Measurements from ENCODE around the gene LSP1.

Gene LSP1

GRCh38 chr11:1823376-1824220, 29.3 kb upstream of the LSP1 start:
- no peak overlapping the region for H3K4me3 ChIP-seq (ENCODE audit: low read length)
- no peak for DNase-seq (ENCODE audit: low read depth, low spot score)

- DNase-seq (ENCODE audit: low read depth, low spot score), result no peak
- no peak overlapping the region for H3K4me3 ChIP-seq (ENCODE audit: low read length)
Observed at GRCh38 chr11:1824221-1825038, 28.5 kb upstream of the LSP1 start.

GRCh38 chr11:1825039-1825740, 27.7 kb upstream of the LSP1 start:
- DNase-seq (ENCODE audit: low read depth, low spot score), result no peak

GRCh38 chr11:1825785-1826451, 27.0 kb upstream of the LSP1 start:
- no peak overlapping the region for H3K4me3 ChIP-seq (ENCODE audit: low read length)
- no peak for DNase-seq (ENCODE audit: low read depth, low spot score)

More at GRCh38 chr11:1825039-1825740, 27.7 kb upstream of the LSP1 start:
- H3K4me3 ChIP-seq (ENCODE audit: low read length), result no peak overlapping the region

GRCh38 chr11:1826552-1827094, 26.3 kb upstream of the LSP1 start:
- no peak overlapping the region for H3K4me3 ChIP-seq (ENCODE audit: low read length)
- no peak for DNase-seq (ENCODE audit: low read depth, low spot score)

GRCh38 chr11:1827095-1827813, 25.6 kb upstream of the LSP1 start:
- no peak for DNase-seq (ENCODE audit: low read depth, low spot score)
- no peak overlapping the region for H3K4me3 ChIP-seq (ENCODE audit: low read length)

- no peak for DNase-seq (ENCODE audit: low read depth, low spot score)
- H3K4me3 ChIP-seq (ENCODE audit: low read length), result no peak overlapping the region
Observed at GRCh38 chr11:1827931-1828330, 25.0 kb upstream of the LSP1 start.

- DNase-seq (ENCODE audit: low read depth, low spot score), result no peak
Observed at GRCh38 chr11:1828542-1828941, 24.3 kb upstream of the LSP1 start.

GRCh38 chr11:1829039-1829820, 23.7 kb upstream of the LSP1 start:
- H3K4me3 ChIP-seq (ENCODE audit: low read length), result no peak overlapping the region
- DNase-seq (ENCODE audit: low read depth, low spot score), result no peak

More at GRCh38 chr11:1828542-1828941, 24.3 kb upstream of the LSP1 start:
- no peak overlapping the region for H3K4me3 ChIP-seq (ENCODE audit: low read length)

- no peak overlapping the region for H3K4me3 ChIP-seq (ENCODE audit: low read length)
- DNase-seq (ENCODE audit: low read depth, low spot score), result no peak
Observed at GRCh38 chr11:1830004-1830321, 22.9 kb upstream of the LSP1 start.

GRCh38 chr11:1830322-1831223, 22.3 kb upstream of the LSP1 start:
- H3K4me3 ChIP-seq (ENCODE audit: low read length), result no peak overlapping the region
- no peak for DNase-seq (ENCODE audit: low read depth, low spot score)

GRCh38 chr11:1831338-1832210, 21.3 kb upstream of the LSP1 start:
- no peak overlapping the region for H3K4me3 ChIP-seq (ENCODE audit: low read length)
- DNase-seq (ENCODE audit: low read depth, low spot score), result no peak

- H3K4me3 ChIP-seq (ENCODE audit: low read length), result no peak overlapping the region
- no peak for DNase-seq (ENCODE audit: low read depth, low spot score)
Observed at GRCh38 chr11:1832211-1832919, 20.5 kb upstream of the LSP1 start.

GRCh38 chr11:1832920-1833295, 20.0 kb upstream of the LSP1 start:
- DNase-seq (ENCODE audit: low read depth, low spot score), result no peak
- H3K4me3 ChIP-seq (ENCODE audit: low read length), result no peak overlapping the region

- no peak overlapping the region for H3K4me3 ChIP-seq (ENCODE audit: low read length)
- DNase-seq (ENCODE audit: low read depth, low spot score), result no peak
Observed at GRCh38 chr11:1834062-1834610, 18.7 kb upstream of the LSP1 start.
